Activated naive CD4-positive, alpha-beta T cell treated with anti-CD3 and anti-CD28 coated beads, Interleukin-2, amount 50 U/mL, for 16 hours (primary cell): Measurements from ENCODE around the gene SMYD2.
A peak's percentile ranks its signal among the peaks of the same experiment; 100 is the strongest.

ENCODE experiments used
- DNase-seq: peaks from one replicate; pipeline ENCODE4 v3.0.0-alpha.2; 2020

SMYD2 gene

DNA sequence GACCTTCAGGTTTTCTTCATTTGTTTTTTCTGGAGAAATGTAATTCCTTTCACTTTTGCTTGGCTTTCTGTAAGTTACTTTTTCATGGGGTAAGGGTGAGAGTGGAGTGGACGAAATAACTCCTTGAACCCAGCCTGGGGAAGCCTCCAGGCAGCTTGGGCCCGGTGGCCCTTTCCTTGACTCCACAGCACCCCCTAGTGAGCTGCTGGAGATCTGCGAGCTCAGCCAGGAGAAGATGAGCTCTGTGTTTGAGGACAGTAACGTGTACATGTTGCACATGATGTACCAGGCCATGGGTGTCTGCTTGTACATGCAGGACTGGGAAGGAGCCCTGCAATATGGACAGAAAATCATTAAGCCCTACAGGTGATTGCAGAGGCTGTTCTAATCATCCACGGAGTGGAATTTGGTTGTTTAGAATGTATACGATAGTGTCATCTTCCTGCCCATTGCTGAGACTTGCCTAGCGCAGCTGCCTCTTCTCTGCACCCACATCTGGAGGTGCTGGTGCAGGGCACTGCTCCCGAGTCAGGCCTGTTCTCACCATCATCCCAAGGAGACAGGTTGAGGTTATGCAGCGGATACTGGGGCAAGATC is 51.0 kb downstream of the SMYD2 start:
- peak; percentile 44 for DNase-seq

DNA sequence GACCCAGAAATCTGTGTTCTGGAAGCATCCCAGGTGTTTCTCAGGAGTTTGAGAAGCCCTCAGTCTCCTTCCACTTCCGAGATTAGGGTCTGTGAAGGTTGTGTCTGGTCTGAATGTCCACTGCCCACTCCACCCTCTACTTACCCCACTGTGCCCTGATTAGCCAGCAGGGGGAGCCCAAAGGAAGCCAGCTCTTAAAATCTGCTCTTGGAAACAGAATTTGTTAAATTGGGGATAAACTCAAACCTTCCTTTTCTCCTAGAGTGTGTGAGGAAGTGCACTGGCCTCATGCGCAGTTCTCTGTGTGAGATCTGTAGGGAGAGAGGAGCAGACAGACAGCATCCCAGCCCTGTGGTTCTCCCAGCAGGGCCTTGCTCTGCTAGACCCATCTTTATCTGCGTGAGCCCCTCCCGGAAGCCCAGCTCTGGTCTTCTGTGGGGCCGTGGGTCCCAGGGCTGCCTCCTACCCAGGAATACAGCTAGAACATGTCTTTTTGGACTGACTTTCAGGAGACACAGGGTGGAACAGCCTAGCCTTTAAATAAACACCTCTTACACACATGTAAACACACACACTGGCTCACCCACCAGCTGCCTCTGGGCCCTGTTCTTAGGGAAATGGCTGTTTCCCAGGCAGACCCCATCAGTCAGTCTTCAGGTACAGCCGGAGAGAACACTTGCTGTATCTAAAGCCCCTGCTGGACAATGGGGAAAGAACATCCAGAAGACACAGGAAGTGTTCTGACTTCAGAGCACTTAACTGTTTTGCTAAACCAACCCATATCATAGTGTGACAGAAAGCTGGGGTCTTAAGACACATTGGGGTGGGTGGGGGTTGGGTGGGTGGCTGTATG is 52.2 kb downstream of the SMYD2 start:
- DNase-seq, result peak; percentile 40

DNA sequence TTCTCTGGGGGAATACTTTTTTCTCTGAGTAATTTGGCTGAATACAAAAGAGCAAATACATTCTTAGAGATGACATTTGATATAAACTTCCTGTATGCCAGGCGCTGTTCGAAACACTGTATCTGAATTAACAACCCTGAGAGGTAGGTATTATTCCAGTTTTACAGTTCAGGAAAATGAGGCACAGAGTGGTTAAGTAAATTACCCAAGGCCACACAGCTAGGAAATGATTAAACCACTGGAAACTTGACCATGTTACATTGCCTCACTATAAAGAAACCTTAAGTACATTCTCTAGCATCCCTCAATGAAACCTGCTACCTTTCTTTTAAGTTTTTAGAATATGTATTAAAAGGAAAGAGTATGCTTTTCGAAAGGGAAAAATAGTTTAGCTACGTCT is 54.6 kb downstream of the SMYD2 start:
- DNase-seq, result no peak

DNA sequence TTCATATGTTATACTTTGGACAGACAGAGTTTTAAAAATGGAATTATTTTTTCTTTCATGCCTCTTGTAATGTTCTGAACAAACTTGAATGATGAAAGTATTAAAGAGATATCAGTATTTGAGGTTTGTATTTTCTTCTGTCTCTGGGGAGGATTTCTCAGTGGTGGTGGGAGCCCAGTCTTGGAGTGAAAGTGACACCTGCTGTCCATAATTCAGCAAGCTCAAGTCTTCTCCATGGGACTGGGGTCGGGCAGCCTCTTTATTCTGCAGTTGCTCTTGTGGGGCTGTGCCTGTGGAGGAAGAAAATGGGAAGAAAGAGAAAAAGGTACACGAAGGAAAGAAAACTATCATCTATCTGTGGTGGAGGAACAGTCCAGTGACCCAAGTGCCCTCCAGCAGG is 56.1 kb downstream of the SMYD2 start:
- DNase-seq, result no peak

DNA sequence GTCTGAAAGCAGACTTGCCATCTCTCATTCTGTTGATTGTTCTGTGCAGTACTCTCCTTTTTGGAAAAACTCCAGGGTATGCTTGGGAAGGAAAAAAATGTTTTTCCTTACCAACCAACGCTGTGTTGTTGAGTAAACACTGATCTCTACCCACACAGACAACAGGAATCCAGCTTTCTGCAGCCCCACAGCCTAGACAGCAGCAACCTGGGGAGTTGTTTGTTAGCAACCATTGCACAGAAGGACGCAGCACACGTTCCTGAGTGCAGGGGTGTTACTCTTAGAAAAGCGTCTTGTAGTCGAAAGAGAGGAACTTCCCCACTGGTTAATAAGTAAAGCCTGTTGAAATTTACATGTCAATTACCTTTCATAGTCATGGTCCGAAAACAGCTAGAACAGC is 56.6 kb downstream of the SMYD2 start:
- DNase-seq, result no peak

DNA sequence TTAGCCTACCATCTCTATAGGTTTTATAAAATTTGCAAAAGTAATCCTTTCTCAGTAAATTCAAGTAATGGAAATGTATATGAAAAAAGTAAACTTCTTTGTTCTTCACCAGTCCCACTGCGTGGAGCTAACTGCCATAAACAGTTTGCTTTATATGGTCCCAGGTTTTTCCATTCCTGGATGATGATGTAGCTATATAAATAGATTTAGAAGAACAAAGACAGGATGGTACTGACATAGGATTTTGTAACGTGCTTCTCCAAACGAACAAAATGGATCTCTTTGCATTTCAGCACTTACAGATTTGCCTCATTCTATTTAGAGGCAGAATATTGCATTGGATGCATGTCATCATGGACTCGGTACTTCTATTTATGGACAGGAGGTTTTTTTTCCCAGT is 57.3 kb downstream of the SMYD2 start:
- DNase-seq, result no peak

DNA sequence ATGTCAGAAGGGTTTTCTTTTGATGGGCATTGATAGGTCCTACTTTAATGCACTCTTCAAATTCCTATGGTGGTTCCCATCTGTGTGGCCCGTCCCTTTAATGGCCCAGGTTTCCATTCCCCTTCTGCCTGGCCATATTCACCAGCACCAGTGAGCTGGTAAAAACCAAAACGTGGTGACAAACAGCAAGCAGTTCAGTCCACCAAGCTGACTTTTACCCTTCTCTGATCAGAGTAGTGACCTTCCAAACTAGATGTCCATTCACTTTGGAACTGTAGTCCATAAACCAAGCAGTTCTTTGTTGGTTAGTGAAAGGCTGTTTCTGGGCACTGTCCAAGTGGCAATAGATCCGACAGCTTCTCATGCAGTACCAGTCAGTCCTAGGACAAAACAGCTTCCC is 60.5 kb downstream of the SMYD2 start:
- no peak for DNase-seq

DNA sequence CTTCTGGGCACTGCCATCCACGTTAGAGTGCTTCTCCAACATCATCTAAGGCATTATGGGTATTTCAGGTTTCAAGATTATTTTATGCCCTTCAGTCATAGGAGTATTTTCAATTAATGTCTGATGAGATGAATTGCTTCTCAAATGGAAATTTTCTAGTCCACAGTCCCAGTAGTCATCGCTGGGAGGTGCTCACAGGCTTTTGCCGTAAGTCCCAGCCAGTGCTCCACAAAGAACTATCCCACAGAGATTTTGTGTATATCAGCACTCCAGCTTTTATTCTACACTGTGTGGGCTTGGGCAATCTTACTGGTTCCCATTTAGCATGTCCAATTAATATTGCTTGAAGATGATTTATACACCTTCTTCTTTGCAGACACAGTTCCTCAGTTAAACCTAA is 61.0 kb downstream of the SMYD2 start:
- no peak for DNase-seq

DNA sequence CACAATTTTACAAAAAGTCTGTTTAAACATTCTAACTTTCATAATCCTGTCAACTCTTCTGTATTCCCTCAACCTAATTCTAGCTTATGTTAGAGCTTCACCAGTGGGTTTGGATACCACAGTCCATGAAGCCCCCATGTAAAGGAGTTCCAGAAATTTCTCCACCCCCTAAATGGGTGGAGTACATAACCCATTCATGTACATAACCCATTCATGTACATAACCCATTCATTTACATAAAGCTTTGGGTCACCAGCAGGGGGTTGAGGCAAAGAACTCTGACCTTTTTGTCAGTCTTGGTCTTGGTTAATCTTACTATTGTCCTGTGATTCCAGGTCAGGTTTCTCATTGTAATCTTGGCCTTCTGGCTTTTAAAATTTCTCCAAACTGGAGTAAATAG is 61.6 kb downstream of the SMYD2 start:
- DNase-seq, result no peak

DNA sequence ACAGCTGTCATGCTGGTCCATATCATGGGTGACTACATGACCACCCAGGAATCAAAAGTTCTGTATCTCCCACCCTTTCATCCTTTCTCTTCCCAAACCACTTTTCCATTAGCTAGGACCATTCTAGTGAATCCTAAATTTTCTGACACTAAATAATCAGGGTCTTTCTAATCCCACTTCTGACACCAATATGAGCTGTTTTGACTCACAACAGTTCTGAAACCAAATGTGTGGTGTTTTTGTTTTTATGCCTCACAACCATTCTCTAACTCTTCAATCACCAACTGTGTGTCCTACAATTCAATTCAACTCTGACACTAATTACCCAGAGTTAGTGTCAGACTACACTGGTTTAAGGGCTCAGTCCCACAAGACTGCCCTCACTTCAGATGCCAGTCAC is 63.9 kb downstream of the SMYD2 start:
- DNase-seq, result no peak

DNA sequence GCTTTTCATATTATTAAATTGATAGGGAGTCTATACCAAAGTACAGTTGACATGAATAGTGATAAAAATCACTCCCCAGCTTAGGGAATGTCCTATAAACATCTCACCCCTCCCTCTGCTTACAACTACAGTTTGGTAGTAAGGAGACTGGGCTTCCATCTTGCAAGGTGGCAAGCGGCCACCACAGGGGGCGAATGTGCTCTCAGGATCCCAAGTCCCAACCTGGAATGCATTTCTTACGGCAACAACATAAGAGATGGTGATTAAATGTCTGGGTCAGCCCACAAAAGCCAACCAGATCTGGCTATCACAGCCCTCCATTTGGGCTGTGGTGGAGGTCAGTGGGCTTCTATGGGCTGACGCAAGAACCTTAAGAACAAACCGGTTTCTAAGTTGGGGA is 68.0 kb downstream of the SMYD2 start:
- no peak for DNase-seq

DNA sequence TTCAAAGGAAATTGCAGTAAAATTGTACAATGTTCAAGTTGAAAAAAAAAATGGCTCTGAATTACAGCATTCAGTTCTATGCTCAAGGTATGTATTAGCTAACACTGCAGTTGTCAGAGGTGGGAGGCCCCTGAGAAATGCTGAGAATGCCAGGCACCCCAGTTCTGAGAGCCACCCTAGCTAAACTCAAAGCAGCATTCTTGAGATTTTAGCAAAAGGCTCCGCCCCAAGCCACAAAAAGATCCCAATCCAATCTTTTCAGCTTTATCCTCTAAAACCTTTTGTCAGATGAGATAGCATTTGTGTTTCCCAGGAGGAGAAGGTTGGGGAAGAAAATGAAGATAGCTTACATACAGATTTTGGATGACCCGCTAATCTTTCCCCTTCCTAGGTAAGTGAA is 68.8 kb downstream of the SMYD2 start:
- no peak for DNase-seq

DNA sequence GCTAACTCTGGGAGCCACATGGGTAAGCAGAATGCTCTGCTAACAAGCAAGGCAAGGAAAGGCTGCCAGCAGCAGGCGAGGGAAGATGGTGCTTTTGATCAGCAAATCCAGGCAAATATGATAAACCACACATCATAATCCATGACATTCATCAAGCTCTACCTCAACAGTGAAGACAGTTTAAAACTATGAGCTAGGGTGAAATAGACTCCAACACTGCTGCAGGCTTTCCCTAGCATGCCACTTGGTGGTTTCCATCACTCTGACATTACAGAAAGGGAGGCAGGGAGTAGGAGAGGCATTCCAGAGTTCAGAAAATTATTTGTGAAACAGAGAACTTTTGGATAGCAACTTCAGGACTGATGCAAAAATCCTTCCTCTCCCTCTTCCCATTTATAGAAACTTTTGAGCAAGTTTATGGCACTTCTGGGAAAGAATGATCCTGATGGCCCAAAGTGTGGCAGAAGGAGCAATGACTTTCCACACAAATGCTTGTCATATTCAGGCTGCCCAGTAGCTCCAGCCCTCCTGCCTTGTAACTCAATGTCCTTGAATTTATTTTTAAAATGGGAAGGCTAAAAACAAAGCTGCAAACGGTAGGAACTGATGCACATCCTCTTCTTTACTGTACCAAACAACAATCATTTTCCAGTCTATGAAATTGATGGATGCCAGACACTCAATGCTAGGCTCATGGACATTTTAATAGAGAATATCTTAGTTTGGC is 70.8 kb downstream of the SMYD2 start:
- no peak for DNase-seq

DNA sequence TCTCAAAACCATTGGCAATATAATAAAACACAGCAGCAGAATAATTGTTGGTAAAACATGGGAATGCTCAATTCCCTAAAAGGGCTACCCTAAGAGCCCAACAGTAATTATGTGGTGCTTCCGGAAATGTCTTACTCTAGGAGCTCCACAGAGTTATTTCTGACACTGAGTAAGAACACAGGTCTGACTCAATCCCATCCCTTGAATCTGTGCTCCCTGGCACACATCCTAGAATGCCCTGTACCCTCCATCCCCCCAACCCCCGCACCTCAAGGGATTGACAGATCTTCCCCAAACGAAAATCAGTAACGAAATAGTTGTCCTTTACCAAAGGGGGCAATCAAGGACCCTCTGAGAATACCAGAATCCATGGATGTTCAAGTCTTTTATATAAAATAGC is 71.9 kb downstream of the SMYD2 start:
- DNase-seq, result no peak

DNA sequence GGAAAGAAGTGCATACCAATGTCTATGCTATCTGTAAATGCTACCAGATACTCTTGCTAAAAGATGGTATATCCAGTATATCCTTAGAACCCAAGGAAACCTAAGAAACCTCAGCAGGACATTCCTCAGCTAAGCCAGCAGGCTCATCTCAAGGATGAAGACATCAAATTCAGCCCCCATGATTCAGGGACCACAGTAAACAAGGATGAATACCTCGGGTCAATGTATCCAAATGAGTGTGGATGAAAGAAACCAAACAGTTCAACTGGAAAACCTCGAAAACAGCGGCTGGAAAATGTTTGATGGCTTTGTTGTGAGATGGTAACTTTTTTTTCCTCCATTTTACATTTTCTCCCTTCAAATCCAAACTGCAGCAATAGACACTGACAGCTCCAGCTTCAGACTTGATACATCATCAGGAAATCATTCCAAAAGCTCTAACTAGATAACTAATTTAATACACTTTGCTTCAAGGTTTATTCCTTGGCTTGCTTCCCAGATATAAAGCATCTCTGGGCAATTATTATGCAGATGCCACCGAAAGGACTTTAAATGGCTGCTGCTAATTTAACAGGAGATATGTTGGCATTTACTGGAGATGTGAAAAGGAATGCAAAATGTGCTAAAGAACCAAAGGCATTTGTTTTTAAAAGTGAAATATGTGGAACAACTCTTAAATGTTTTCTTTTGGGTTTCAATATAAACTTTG is 73.6 kb downstream of the SMYD2 start:
- no peak for DNase-seq

DNA sequence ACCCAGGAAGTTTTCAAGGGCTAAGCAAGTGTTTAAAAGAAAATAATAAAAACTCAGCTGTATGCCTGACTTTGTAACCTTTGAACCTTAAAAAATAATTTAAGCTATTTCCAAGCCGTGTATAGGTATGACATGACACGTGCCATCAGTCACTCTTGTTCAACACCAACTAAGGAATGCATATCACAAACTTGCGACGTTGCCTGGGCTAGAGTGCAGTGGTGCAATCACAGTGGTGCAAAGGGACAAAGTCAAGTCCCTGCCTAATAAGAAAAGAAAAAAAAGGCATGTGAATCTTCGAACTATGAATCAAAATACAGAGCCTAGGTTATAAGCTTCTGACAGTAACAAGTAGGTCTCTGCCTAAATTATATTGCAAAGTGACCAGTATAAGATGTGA is 79.2 kb downstream of the SMYD2 start:
- DNase-seq, result no peak

DNA sequence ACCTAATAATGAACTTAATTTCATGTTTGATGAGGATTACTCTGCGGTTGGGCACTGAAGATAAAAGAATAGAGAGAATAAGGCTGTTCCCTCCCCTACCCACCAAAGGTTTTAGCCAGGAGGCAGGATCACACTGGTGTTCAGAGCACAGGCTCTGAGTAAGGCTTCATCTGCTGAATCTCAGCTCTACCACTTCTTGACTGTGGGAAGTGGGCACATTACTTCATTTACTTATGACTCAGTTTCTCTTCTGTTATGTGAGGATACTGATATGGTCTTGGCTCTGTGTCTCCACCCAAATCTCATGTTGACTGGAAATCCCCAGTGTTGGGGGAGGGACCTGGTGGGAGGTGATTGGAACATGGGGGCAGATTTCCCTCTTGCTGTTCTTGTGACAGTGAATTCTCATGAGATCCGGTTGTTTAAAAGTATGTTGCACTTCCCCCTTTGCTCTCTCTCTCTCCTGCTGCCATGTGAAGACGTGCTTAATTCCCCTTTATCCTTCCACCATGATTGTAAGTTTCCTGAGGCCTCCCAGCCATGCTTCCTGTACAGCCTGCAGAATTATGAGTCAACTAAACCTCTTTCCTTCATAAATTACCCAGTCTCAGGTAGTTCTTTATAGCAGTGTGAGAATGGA is 79.7 kb downstream of the SMYD2 start:
- DNase-seq, result no peak

DNA sequence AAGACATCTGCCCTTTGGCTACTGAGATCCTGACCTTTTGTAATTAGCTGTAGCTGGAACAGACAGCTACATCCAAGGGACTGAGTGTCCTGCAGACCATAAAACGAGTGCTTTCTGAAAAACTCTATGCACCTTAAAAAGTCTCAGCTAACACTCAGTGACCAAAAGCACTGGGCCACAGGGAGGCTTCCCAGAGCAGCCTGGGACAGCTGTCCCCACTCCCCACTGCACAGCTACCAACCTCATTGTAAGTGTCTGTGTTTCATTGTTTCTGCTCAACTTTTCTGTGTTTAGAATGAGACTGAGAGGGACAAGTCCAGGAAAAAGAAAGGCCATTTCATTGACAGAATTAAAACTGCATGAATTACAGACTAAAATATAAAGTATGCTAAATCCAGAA is 80.7 kb downstream of the SMYD2 start:
- DNase-seq, result no peak

DNA sequence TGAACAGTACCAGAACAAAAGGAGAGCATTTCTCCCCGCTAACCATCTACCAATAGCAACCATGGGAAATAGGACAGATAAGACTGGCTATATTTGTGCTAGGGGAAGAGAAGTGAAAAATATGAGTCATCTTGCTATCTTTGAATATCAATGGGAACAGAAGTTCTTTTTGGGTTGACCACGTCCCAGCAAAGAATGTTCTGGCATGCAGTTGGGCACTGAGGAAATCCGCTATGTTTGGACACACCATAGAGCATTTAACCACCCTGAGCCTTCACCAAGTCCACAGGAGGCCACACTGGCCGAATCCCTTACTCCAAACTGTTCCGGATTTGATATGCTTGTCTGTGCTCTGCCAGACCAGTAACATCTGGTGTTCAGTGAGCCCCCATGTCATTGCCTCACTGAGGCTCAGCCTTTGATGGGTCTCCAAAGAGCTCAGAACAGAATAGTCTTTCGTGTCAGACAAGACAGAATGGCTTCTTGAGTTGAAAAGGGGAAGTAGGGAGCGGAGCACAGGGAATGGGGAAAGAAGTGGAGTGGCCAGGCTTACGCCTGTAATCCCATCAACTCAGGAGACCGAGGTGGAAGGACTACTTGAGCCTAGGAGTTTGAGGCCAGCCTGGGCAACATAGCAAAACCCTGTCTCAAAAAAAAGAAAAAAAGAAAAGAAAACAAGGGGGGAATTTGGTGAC is 81.4 kb downstream of the SMYD2 start:
- DNase-seq, result no peak

DNA sequence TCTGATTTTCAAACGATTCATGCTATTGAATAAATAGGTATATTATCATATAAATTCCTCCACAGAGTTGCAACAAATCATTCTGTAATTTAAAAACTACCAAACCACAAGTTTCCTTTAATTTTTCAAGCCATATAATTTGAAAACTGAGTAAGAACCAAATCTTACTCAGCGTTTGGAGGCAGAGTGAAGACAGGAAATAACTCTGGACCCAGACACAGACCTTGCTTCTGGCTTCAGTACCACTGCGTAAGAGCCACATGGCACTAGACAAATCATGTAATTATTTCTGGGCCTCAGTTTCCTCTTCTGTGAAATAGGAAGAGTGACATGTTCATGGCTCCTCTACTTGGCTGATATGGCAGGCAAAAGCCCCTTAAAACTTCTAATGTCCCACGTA is 82.4 kb downstream of the SMYD2 start:
- DNase-seq, result no peak

DNA sequence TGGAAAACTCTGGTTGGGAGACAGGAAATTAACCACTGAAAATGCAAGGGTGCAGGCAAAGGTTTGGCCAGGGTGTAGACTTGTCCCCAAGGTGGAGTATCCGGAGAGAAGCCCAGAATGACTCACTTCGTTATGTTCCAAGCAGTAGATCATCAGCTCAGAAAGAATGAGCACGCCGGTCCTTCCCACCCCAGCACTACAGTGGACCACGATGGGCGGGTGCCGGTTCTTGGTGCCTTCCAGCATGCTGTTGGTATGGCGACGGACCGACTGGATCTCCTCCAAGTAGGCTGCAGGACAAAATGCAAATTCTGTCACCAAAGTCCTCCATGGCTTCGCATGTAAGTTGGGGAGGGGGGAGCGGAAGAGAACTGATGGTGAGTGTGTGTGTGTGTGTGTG is 83.4 kb downstream of the SMYD2 start:
- no peak for DNase-seq

DNA sequence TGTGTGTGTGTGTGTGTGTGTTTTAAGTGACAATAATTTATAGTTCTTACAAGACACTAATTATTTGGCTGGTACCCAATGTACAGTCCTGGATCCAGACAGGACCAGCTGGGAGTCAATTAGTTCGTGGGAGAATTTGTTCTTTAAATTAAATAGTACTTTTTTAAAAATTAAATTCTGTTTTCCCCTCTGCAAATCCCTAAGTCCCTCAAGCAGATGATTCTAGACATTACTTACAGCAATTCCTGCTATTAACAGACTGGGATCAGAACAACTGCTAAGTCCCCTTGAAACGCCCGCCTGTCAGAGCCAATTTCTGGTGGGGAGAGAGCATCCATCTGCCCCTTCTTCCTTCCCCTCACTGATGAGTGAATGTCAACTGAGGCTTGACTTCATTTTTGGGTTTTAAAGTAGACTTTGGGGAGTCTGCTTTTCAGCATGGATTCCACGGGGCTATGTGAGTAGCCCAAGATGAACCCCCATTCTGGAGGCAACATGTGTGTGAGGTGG is 83.9 kb downstream of the SMYD2 start:
- no peak for DNase-seq
